Gastroesophageal sphincter (tissue), 3 donors: ENCODE measurements around the gene TMEM106C.

Experiments used
- CTCF ChIP-seq, 4 experiments: fragments of 200-600 bp in 2 of 4; fragments of 450-650 bp in 2 of 4; sonication (generic) in 1 of 4; IDR thresholded peaks; one replicate each; pipeline ENCODE4 v1.5.1; 2017 to 2019; ENCODE audit warnings: antibody characterized with exemption in 4 of 4, mild to moderate bottlenecking in 2 of 4, moderate library complexity in 2 of 4
- POLR2A ChIP-seq, 2 donors: fragments of 450-650 bp; IDR thresholded peaks; one replicate each; pipeline ENCODE4 v1.6.1; 2017; ENCODE audit warnings: antibody characterized with exemption in 2 of 2, mild to moderate bottlenecking in 2 of 2, moderate library complexity in 1 of 2
- POLR2AphosphoS5 ChIP-seq: sonication (generic); formaldehyde crosslinking; IDR thresholded peaks from one replicate; pipeline ENCODE4 v1.6.1; 2017; ENCODE audit warnings: antibody characterized with exemption

GRCh38 chr12:48008950-48009349 lies 45.6 kb downstream of the TMEM106C start:
- TF ChIP-seq POLR2AphosphoS5, result no peak
- TF ChIP-seq CTCF (IDR thresholded peaks at IDR 0.05), result no peak
- TF ChIP-seq POLR2A (IDR thresholded peaks at IDR 0.05), result no peak
